NCI-H446 (cell line): Measurements from ENCODE around the gene NBEA.

Experiments used
- DNase-seq, 2 experiments: peaks; one replicate each; lab custom pipeline; 2025; lab: John Stamatoyannopoulos, UW

The NBEA gene

GRCh38 chr13:35475960-35476943 is 534.2 kb downstream of the NBEA start, which contains the start of gene MAB21L1:
Gene MAB21L1 (minus strand): TSS chr13:35476689. CDS start chr13:35476138, 551 bp downstream.
- no peak for DNase-seq

DNA sequence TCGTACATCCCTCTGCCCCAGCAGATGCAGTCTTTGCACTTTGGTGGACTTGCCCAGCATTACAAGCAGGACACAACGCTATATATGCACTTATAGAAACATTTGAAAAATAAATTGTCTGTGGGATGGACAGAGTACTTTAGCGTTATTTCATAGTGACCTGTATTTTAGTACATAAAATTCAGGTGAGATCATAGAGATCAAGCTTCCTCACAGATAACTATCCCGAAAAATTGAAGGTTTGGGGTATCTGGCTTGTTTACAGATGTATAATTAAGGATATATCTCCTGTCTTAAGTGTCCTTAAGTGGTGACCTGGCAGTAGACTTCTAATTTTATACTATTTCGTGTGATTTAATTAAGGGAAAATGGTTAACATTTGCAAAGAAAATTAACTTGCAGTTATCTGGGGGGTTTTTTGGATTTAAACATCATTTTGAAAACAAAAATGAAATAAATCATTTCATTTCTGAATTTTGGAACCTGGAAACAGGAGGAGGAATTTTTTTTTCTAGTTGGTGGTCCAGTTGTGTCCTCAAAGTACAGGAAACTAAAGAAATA is 535.4 kb downstream of the NBEA start:
- DNase-seq: no peak

- DNase-seq: no peak
Observed at GRCh38 chr13:35478271-35479037, 536.4 kb downstream of the NBEA start.

GRCh38 chr13:35479038-35479492 is 537.0 kb downstream of the NBEA start:
- DNase-seq: no peak

DNA sequence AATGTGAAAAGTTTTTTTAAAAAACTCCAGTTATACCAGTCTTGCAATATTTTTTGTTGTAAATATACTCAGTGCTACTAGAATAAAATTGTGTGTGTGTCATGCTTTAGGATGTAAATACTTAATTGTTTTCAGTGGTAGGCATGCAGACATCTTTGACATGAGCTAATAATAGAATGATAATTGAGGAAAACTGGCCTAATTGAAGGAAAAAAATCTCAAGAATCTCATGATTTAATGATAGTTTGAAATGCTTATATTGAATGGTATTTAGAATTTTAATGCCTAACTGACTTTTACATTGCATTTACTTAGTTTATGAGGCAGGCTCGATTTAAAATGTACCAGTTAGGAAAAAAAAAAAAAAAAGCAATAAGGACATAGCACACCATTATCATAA is 537.6 kb downstream of the NBEA start:
- DNase-seq: no peak

DNA sequence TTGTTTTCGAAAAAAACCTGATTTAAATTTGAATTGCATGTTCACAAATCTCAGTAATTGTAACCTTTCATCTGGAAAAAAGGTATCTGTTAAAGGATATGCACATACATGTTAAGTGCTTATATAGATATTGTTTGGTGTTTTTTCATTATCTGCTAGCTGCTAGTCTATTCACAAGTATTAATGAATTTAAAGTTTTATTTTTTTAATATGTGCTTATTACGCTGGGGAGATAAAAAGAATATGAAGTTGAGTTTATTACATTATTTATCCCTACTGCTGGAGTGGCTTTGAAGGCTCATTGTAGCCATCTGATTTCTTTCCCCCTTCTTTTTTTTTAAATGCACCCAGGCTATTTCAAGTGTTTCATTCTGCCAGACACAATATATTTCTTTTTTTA is 538.3 kb downstream of the NBEA start:
- no peak for DNase-seq

GRCh38 chr13:35481777-35482176 is 539.7 kb downstream of the NBEA start:
- DNase-seq: no peak

- DNase-seq: no peak
Observed at GRCh38 chr13:35482527-35482926, 540.5 kb downstream of the NBEA start.

DNA sequence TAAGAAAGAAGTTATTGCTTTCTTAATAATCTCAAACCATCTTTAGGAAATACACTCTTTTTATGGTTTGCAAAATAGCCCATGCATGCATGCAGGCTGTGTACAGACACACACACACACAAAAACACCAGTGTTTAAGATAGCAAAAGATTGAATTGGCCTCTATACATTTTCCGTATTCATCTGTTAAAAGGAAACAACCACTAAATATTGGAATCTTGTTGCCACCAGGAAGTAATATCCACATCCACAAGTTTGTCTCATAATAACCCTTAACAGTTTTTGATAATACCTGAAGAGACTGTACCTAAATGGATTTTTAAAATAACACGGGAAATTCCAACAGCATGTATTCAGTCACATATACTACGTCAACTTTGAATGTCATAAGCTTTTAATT is 541.7 kb downstream of the NBEA start:
- DNase-seq: no peak

GRCh38 chr13:35484384-35484783 is 542.3 kb downstream of the NBEA start:
- DNase-seq: peak in 1 of 2 experiments; percentile 50

DNA sequence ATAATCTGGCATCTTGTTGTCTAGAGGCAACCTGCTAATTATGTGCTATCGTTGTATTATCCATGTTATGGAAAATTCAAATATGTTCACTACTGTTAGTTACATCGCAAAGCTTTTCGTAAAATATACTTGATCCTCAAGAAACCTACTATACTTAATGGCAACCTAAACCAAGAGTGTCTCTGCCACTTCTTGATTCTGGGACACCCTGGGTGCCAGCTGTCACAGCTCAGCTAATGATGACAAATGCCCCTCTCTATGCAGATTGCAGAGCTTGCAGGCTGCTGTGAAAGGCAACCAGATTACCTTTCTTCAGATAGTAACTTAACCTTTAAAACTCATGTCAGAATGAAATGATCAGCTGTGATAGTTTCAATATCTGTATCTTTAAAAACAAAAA is 543.4 kb downstream of the NBEA start:
- DNase-seq: peak; percentile 57 to 72

GRCh38 chr13:35489050-35489449 is 547.0 kb downstream of the NBEA start:
- peak; percentile 26 to 75 for DNase-seq

DNA sequence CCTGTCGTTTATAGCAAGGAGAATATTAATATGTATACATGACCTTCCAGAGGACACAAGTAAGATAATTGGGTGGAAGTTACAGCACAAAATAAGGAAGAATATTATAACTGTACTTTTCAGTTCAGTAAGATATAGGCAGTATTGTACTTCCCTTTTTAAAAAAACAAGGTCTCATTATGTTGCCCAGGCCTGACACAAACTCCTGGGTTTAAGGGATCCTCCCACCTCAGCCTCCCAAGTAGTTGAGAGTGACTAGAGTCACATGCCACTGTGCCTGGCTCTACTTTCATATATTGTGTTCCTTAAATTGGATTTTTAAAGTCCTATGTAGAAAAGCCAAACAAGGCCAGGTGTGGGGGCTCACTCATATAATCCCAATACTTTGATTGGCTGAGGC is 553.9 kb downstream of the NBEA start:
- DNase-seq: no peak

DNA sequence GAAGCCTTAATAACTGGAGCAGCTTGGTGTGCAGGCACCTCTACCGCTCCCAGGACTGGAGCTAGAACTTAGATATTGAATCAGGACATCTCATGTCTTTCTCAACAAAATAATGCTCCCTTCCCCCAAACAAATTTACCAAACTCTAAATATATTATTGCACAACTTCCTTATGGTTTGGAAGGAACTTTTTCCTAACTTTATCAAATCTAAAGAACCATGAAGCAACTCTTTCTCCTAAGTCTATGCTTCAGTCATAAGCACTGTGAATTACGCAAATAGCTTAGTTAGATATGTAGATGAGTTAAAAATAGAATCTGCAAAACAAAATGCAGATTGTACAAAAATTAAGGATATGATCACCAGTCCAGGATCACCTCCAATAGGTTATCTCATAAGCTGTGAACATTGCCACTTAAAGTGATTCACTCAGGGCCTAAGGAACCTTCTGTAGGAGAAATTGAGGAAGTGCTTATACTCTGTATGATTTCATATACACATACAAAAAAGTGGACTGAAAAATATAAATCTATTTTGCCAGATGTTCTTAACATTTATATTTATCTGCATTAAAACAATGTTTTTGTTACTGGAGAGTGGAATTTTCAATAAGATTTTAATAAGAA is 554.8 kb downstream of the NBEA start:
- no peak for DNase-seq

GRCh38 chr13:35498231-35498630 is 556.2 kb downstream of the NBEA start:
- no peak for DNase-seq

- peak in 1 of 2 experiments; percentile 40 for DNase-seq
Observed at GRCh38 chr13:35499196-35499662, 557.2 kb downstream of the NBEA start.

DNA sequence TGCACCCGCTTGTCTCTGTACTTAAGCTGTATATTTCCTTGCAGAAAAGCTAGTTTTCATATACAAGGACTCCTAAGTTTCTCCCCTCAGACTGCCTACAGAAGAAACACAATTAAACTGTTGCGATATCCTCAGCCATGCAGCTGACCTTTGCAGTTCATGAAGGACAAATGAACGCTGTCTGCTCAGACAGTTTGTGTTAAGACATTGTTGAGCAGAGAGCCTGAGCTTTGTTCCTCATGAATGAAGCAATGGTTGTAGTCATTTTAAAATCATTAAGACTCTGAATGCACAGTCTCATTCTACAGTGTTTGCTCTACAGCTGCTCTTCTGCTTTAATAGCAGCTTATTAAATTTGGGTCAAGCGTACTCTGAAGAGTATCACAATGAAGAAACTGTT is 557.6 kb downstream of the NBEA start:
- no peak for DNase-seq

- no peak for DNase-seq
Observed at GRCh38 chr13:35500144-35500543, 558.1 kb downstream of the NBEA start.

DNA sequence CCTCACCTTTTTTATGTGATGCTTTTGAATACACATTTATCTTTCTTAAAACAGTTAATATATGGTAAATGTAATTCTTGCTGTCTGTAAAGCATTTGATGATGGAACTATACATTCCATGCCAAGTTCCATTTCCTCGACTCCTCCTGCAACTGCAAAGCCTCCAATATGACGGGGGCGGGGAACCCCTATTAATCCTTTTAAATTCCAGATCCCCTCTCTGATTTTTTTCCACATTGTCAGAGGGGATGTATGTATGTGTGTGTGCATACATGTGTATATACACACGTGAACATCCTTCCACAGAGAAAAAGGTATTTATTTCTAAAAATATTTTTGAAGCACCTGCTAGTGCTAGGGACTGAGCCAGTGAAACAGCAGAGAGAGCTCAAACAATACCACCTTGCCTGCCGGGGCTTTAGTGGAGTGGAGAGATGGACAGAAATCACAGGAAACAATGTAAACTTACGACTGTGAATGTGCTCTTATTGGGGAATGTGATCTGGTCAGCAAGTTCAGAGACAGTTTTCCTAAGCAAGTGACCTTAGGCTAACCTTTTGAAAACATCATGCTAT is 559.7 kb downstream of the NBEA start:
- no peak for DNase-seq

DNA sequence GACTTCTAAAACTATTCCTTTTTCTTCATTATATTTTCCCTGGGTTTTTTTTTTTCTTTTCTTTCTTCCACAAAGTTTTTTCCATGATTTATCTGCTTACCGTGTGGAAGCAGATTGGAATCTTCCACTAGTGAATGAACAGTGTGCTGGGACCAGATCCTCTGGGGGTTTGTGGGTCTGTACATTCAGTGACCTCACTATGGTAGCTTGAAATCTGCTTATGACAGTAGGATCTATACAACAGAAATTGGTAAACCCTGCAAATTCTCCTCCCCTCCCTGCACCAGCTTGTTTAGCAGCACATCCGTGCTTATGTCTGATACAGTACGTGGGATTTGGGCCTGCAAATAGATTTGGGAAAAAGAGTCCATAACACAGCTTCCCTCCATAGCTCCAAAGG is 560.4 kb downstream of the NBEA start:
- no peak for DNase-seq

GRCh38 chr13:35512271-35512920 is 570.3 kb downstream of the NBEA start:
- no peak for DNase-seq
